SH-SY5Y (cell line): Measurements from ENCODE around the gene NEXMIF.

Experiments
- GATA2 ChIP-seq: IDR thresholded peaks from 2 replicates; pipeline ENCODE4 v1.6.1; 2011; ENCODE audit warnings: mild to moderate bottlenecking, low read depth, low read length
- GATA3 ChIP-seq: IDR thresholded peaks from 2 replicates; pipeline ENCODE4 v1.6.1; 2011; ENCODE audit warnings: low read depth, mild to moderate bottlenecking, low read length, moderate library complexity

DNA sequence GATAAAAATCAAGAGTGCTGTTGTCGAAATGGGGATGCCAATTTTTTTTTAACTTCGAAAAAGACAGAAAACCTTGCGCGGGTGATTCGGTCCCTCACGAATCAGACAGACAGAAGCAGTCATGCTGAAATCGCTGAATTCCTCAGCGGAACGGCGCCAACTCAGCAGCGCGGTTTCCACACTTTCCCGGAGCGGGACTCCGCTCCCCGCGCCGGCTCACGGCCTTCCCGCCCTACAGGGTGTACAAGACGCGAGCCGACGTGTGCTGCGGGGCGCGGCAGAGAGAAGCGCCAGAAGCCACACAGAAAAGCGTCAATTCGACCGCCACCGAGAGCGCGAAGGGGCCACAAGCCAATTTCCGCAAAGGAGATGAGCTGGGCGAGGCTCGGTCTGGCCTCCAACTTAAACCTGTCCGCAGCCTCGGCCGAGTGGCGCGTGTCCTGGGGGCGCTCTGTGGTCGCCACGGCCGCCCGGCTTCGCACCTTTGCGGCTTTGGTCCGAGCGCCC lies 1.3 kb downstream of the NEXMIF start:
- TF ChIP-seq GATA2 (no peak), GATA3 (no peak)
